ENCODE measurements around the gene RNU1-4. TPM values are rescaled to one million over a fixed set of nuclear protein-coding genes. Genes with fewer than 3 reads are reported as not detected.
"Not testable (repeated sequence)": the region's sequence is repeated elsewhere in the genome, so short reads cannot be mapped to it uniquely, and the experiment has no call there.

Gene RNU1-4
- total and polyA plus RNA-seq, 2 donors = 17,380 TPM; not detected in 1

GRCh38 chr1:16749910-16750888, 9.9 kb downstream of the RNU1-4 start:
- not testable (repeated sequence) for H3K36me3 ChIP-seq (ENCODE audit: control insufficient read depth in 2 of 2, insufficient read depth in 2 of 2, low read length in 1 of 2); H3K27me3 ChIP-seq (ENCODE audit: control insufficient read depth in 2 of 2, insufficient read depth in 1 of 2, low read length in 1 of 2); H3K4me1 ChIP-seq (ENCODE audit: control insufficient read depth in 2 of 2, insufficient read depth in 2 of 2, low read length in 2 of 2); H3K27ac ChIP-seq (ENCODE audit: low read depth in 1 of 2, low read length in 1 of 2); H3K4me3 ChIP-seq (ENCODE audit: low read length in 2 of 2); H3K9me3 ChIP-seq (ENCODE audit: control insufficient read depth in 2 of 2, insufficient read depth in 1 of 2, low read length in 1 of 2); DNase-seq (ENCODE audit: low read depth in 6 of 9, low spot score in 9 of 9)
- 71% methylated on average over 4 of the region's 19 CpGs for WGBS

- H3K27ac ChIP-seq (ENCODE audit: low read depth in 1 of 2, low read length in 1 of 2); H3K4me3 ChIP-seq (ENCODE audit: low read length in 2 of 2): not testable (repeated sequence)
- no CpG with 5 or more reads among the region's 3 CpGs for WGBS
These were observed 12.5 kb downstream of the RNU1-4 start for GRCh38 chr1:16752770-16753169.

GRCh38 chr1:16755385-16755784, 15.1 kb downstream of the RNU1-4 start:
- H3K9me3 ChIP-seq (ENCODE audit: control insufficient read depth in 2 of 2, insufficient read depth in 1 of 2, low read length in 1 of 2); H3K4me3 ChIP-seq (ENCODE audit: low read length in 2 of 2); H3K27me3 ChIP-seq (ENCODE audit: control insufficient read depth in 2 of 2, insufficient read depth in 1 of 2, low read length in 1 of 2); DNase-seq (ENCODE audit: low read depth in 6 of 9, low spot score in 9 of 9); H3K4me1 ChIP-seq (ENCODE audit: control insufficient read depth in 2 of 2, insufficient read depth in 2 of 2, low read length in 2 of 2); H3K27ac ChIP-seq (ENCODE audit: low read depth in 1 of 2, low read length in 1 of 2); H3K36me3 ChIP-seq (ENCODE audit: control insufficient read depth in 2 of 2, insufficient read depth in 2 of 2, low read length in 1 of 2): not testable (repeated sequence)
- WGBS = no CpG with 5 or more reads among the region's 1 CpG

More at GRCh38 chr1:16752770-16753169, 12.5 kb downstream of the RNU1-4 start:
- not testable (repeated sequence) for H3K4me1 ChIP-seq (ENCODE audit: control insufficient read depth in 2 of 2, insufficient read depth in 2 of 2, low read length in 2 of 2); H3K9me3 ChIP-seq (ENCODE audit: control insufficient read depth in 2 of 2, insufficient read depth in 1 of 2, low read length in 1 of 2); H3K27me3 ChIP-seq (ENCODE audit: control insufficient read depth in 2 of 2, insufficient read depth in 1 of 2, low read length in 1 of 2); DNase-seq (ENCODE audit: low read depth in 6 of 9, low spot score in 9 of 9); H3K36me3 ChIP-seq (ENCODE audit: control insufficient read depth in 2 of 2, insufficient read depth in 2 of 2, low read length in 1 of 2)

GRCh38 chr1:16755932-16756331, 15.6 kb downstream of the RNU1-4 start:
- not testable (repeated sequence) for H3K4me3 ChIP-seq (ENCODE audit: low read length in 2 of 2); DNase-seq (ENCODE audit: low read depth in 6 of 9, low spot score in 9 of 9); H3K9me3 ChIP-seq (ENCODE audit: control insufficient read depth in 2 of 2, insufficient read depth in 1 of 2, low read length in 1 of 2); H3K27ac ChIP-seq (ENCODE audit: low read depth in 1 of 2, low read length in 1 of 2); H3K36me3 ChIP-seq (ENCODE audit: control insufficient read depth in 2 of 2, insufficient read depth in 2 of 2, low read length in 1 of 2); H3K4me1 ChIP-seq (ENCODE audit: control insufficient read depth in 2 of 2, insufficient read depth in 2 of 2, low read length in 2 of 2)
- WGBS = 87% methylated on average over 2 of the region's 2 CpGs
- peaks cover 0 to 12% of the 10 kb centered on the region in 2 donors for H3K27me3 ChIP-seq (ENCODE audit: control insufficient read depth in 2 of 2, insufficient read depth in 1 of 2, low read length in 1 of 2)

DNA sequence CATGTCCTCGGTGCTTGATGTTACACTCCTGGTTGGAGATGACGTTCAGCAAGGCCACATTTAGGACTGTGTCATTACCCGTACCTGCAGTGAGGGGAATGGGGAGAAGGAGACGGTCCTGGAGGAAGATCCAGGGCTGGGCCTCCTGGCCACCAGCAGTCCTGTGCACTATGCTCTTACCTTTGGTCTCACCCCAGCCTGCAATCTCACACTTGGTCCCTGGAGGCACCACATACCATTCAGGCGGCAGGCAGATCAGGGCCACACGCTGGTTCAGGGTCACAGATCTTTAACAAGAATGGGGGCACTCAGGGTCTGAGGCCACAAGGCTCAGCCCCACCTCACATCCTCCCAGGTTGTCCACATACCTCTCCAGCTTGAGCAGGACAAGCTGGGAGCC, 17.3 kb downstream of the RNU1-4 start:
- not testable (repeated sequence) for DNase-seq (ENCODE audit: low read depth in 6 of 9, low spot score in 9 of 9); H3K4me3 ChIP-seq (ENCODE audit: low read length in 2 of 2); H3K4me1 ChIP-seq (ENCODE audit: control insufficient read depth in 2 of 2, insufficient read depth in 2 of 2, low read length in 2 of 2); H3K27ac ChIP-seq (ENCODE audit: low read depth in 1 of 2, low read length in 1 of 2); H3K36me3 ChIP-seq (ENCODE audit: control insufficient read depth in 2 of 2, insufficient read depth in 2 of 2, low read length in 1 of 2); H3K9me3 ChIP-seq (ENCODE audit: control insufficient read depth in 2 of 2, insufficient read depth in 1 of 2, low read length in 1 of 2)
- peaks cover 0 to 12% of the 10 kb centered on the region in 2 donors for H3K27me3 ChIP-seq (ENCODE audit: control insufficient read depth in 2 of 2, insufficient read depth in 1 of 2, low read length in 1 of 2)
- WGBS = no CpG with 5 or more reads among the region's 6 CpGs

- H3K27ac ChIP-seq (ENCODE audit: low read depth in 1 of 2, low read length in 1 of 2); H3K9me3 ChIP-seq (ENCODE audit: control insufficient read depth in 2 of 2, insufficient read depth in 1 of 2, low read length in 1 of 2); H3K4me1 ChIP-seq (ENCODE audit: control insufficient read depth in 2 of 2, insufficient read depth in 2 of 2, low read length in 2 of 2); H3K4me3 ChIP-seq (ENCODE audit: low read length in 2 of 2); H3K36me3 ChIP-seq (ENCODE audit: control insufficient read depth in 2 of 2, insufficient read depth in 2 of 2, low read length in 1 of 2); DNase-seq (ENCODE audit: low read depth in 6 of 9, low spot score in 9 of 9): not testable (repeated sequence)
- H3K27me3 ChIP-seq (ENCODE audit: control insufficient read depth in 2 of 2, insufficient read depth in 1 of 2, low read length in 1 of 2) = peaks cover 0 to 12% of the 10 kb centered on the region in 2 donors
- 88% methylated on average over 4 of the region's 5 CpGs for WGBS
These were observed 17.7 kb downstream of the RNU1-4 start for GRCh38 chr1:16758060-16758459.

DNA sequence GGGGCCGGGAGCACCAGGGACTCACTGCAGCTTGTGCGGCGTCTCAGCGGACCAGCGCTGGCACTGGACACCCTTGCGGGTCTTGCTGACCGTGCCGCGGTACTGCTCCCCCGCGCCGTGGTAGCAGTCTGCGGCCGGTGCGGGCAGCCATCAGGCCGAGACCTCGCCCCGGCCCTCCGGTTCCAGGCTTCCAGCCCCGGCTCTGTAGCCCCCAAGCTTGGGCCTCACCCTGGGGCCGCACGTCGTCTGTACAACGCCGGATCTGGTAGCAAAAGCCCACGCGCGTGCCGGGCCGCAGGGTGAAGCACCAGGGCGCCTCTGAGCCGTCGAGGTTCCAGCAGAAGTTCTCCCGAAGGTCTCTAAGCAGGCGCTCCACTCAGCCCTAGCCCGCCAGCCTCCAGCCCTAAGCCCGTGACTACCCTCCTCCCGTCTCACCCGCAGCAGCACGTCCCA, 18.8 kb downstream of the RNU1-4 start:
- not testable (repeated sequence) for DNase-seq (ENCODE audit: low read depth in 6 of 9, low spot score in 9 of 9); H3K9me3 ChIP-seq (ENCODE audit: control insufficient read depth in 2 of 2, insufficient read depth in 1 of 2, low read length in 1 of 2)
- 25% methylated on average over 40 of the region's 40 CpGs for WGBS

DNA sequence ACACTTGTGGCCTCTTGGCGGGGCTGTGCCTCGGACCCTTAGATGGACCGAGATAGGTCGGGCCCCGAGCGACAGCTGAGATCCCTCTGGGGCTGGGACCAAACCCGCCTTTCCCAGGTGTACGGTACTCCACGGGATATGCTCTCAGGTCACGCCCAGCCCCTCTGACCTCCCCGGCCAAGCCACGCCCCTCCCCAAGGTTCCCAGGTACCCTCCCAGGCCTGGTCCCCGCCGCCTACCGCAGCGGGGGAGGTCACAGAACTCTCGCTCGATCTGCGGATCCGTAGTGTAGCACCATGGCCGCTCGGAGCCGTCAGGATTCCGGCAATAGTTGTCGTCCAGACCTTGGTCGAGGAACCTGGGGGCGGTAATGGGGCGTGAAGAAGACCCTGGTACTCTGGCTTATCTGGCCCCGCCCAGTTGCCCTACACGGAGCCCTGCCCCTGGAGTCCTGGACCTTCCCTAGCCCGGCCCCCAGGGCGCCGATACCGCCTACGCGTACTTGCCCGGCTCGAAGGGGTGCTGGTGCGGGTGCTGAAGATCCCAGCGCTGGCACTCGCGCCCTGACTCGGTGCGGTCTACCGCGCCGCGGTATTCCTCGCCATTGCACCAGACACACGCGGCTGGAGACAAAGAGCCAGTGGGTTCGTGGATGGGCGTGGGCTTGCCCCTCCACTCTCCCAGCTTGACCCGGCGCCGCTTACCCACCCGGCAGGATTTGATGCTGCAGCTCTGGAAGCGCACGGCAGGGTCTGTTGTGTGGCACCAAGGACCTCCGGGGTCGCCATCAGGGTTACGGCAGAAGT, 19.5 kb downstream of the RNU1-4 start:
- not testable (repeated sequence) for DNase-seq (ENCODE audit: low read depth in 6 of 9, low spot score in 9 of 9); H3K27ac ChIP-seq (ENCODE audit: low read depth in 1 of 2, low read length in 1 of 2); H3K36me3 ChIP-seq (ENCODE audit: control insufficient read depth in 2 of 2, insufficient read depth in 2 of 2, low read length in 1 of 2); H3K4me1 ChIP-seq (ENCODE audit: control insufficient read depth in 2 of 2, insufficient read depth in 2 of 2, low read length in 2 of 2); H3K4me3 ChIP-seq (ENCODE audit: low read length in 2 of 2); H3K9me3 ChIP-seq (ENCODE audit: control insufficient read depth in 2 of 2, insufficient read depth in 1 of 2, low read length in 1 of 2)
- WGBS = 73% methylated on average over 14 of the region's 62 CpGs
- H3K27me3 ChIP-seq (ENCODE audit: control insufficient read depth in 2 of 2, insufficient read depth in 1 of 2, low read length in 1 of 2) = peaks cover 0 to 12% of the 10 kb centered on the region in 2 donors

More for the DNA sequence above, 18.8 kb downstream of the RNU1-4 start:
- not testable (repeated sequence) for H3K27ac ChIP-seq (ENCODE audit: low read depth in 1 of 2, low read length in 1 of 2); H3K4me3 ChIP-seq (ENCODE audit: low read length in 2 of 2); H3K4me1 ChIP-seq (ENCODE audit: control insufficient read depth in 2 of 2, insufficient read depth in 2 of 2, low read length in 2 of 2); H3K36me3 ChIP-seq (ENCODE audit: control insufficient read depth in 2 of 2, insufficient read depth in 2 of 2, low read length in 1 of 2)
- peaks cover 0 to 12% of the 10 kb centered on the region in 2 donors for H3K27me3 ChIP-seq (ENCODE audit: control insufficient read depth in 2 of 2, insufficient read depth in 1 of 2, low read length in 1 of 2)

DNA sequence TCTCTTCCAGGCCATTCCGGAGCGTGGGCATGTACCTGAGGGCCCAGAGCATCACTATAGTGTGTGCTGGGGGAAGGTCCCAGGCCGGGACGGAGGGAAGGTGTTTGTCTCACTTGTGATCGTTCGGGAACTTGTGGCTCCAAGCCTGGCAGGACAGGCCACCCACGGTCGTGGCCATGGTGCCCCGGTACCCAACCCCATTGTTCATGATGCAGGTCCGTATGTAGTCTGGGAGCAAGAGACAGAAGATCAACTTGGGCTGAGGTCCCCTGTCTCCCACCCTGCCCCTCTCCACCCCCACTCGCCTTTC, 20.1 kb downstream of the RNU1-4 start:
- not testable (repeated sequence) for H3K4me3 ChIP-seq (ENCODE audit: low read length in 2 of 2); DNase-seq (ENCODE audit: low read depth in 6 of 9, low spot score in 9 of 9)

More for the DNA sequence above, 20.1 kb downstream of the RNU1-4 start:
- WGBS = 98% methylated on average over 8 of the region's 11 CpGs
- H3K9me3 ChIP-seq (ENCODE audit: control insufficient read depth in 2 of 2, insufficient read depth in 1 of 2, low read length in 1 of 2); H3K36me3 ChIP-seq (ENCODE audit: control insufficient read depth in 2 of 2, insufficient read depth in 2 of 2, low read length in 1 of 2); H3K4me1 ChIP-seq (ENCODE audit: control insufficient read depth in 2 of 2, insufficient read depth in 2 of 2, low read length in 2 of 2); H3K27ac ChIP-seq (ENCODE audit: low read depth in 1 of 2, low read length in 1 of 2): not testable (repeated sequence)
- peaks cover 0 to 12% of the 10 kb centered on the region in 2 donors for H3K27me3 ChIP-seq (ENCODE audit: control insufficient read depth in 2 of 2, insufficient read depth in 1 of 2, low read length in 1 of 2)
